IPS-18a (cell line): ENCODE results near the gene BMP8A.
"Not testable (repeated sequence)": the region's sequence is repeated elsewhere in the genome, so short reads cannot be mapped to it uniquely, and the experiment has no call there.

Experiments used
- H3K27ac ChIP-seq: one replicate; pipeline ENCODE4 v1.5.1; 2013; ENCODE audit warnings: low read length
- H3K27me3 ChIP-seq: one replicate; pipeline ENCODE4 v1.6.1; 2013; ENCODE audit warnings: mild to moderate bottlenecking, low read length; ENCODE audit not compliant: control insufficient read depth, insufficient read depth
- H3K36me3 ChIP-seq: one replicate; pipeline ENCODE4 v1.6.1; 2013; ENCODE audit warnings: low read depth, low read length; ENCODE audit not compliant: control insufficient read depth
- H3K4me1 ChIP-seq: one replicate; pipeline ENCODE4 v1.6.1; 2013; ENCODE audit warnings: low read depth, low read length; ENCODE audit not compliant: control insufficient read depth
- H3K4me3 ChIP-seq: one replicate; pipeline ENCODE4 v1.5.1; 2013; ENCODE audit warnings: low read length
- H3K9ac ChIP-seq: one replicate; pipeline ENCODE4 v1.6.1; 2013; ENCODE audit warnings: mild to moderate bottlenecking, low read length, moderate library complexity
- H3K9me3 ChIP-seq: one replicate; pipeline ENCODE4 v1.6.1; 2013; ENCODE audit warnings: low read depth, low read length; ENCODE audit not compliant: control insufficient read depth

Gene BMP8A

DNA sequence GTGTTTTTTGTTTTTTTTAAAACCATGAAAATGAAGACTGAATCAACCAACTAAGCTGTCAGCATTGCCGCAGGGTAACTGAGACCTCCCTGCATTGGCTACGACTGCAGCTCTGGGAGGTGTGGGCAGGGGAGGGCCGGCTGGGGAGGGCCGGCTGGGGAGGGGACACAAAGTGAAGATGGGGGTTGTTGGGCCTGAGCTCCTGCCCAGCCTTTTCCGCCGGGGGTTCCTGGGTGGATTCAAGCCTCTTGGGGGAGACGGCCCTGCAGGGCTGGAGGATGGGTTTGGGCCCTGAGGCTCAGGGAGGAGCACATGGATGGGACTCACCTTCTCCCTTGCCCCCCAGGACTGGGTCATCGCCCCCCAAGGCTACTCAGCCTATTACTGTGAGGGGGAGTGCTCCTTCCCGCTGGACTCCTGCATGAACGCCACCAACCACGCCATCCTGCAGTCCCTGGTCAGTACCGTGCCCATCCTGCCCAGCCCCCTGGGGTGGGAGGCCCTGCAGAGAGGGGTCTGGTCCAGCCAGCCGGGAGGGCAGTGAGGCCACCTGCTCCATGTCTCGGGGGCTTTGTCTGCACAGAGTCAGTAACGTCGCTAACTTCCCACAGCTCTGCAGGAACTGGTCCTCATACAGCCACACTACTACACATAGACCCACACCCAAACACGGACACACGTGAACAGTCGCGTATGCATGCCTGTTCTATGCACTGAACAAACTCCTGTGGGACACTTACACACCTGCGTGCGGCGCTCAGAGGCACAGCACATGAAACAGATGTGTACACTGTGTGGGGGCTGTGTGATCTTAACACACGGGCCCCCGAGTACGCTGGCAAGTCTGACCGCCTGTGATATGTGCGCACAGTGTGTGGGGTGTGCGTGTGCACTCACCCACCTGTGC, 31.5 kb downstream of the BMP8A start:
- no peaks in the 10 kb centered on the region for H3K27me3 ChIP-seq
- no peak overlapping the region for H3K4me3 ChIP-seq
- no peak overlapping the region for H3K27ac ChIP-seq
- H3K9me3 ChIP-seq: no peaks in the 10 kb centered on the region
- H3K36me3 ChIP-seq: no peaks in the 10 kb centered on the region
- no peak overlapping the region for H3K9ac ChIP-seq
- no peaks in the 10 kb centered on the region for H3K4me1 ChIP-seq

DNA sequence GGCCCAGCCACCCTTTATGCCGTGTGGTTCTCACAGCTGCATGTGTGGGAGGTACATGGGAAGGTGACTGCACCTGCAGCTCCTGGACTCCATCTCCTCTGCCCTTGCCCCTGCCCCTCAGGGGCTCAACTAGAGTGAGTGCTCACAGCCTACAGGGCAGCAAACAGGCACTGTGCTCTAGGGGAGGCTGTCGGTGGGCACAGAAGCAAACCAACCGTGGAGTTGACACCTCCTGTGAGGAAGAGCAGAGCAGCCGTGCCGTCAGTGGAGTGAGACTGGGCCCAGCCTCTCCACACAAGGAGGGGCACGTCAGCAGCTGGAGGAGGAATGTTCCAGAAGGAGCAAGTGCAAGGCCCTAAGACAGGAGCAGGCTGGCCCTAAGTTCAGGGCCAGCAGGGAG, 32.7 kb downstream of the BMP8A start:
- H3K9ac ChIP-seq: no peak overlapping the region
- H3K27me3 ChIP-seq: no peaks in the 10 kb centered on the region
- no peaks in the 10 kb centered on the region for H3K4me1 ChIP-seq
- no peak overlapping the region for H3K4me3 ChIP-seq
- H3K9me3 ChIP-seq: no peaks in the 10 kb centered on the region
- no peak overlapping the region for H3K27ac ChIP-seq
- no peaks in the 10 kb centered on the region for H3K36me3 ChIP-seq

DNA sequence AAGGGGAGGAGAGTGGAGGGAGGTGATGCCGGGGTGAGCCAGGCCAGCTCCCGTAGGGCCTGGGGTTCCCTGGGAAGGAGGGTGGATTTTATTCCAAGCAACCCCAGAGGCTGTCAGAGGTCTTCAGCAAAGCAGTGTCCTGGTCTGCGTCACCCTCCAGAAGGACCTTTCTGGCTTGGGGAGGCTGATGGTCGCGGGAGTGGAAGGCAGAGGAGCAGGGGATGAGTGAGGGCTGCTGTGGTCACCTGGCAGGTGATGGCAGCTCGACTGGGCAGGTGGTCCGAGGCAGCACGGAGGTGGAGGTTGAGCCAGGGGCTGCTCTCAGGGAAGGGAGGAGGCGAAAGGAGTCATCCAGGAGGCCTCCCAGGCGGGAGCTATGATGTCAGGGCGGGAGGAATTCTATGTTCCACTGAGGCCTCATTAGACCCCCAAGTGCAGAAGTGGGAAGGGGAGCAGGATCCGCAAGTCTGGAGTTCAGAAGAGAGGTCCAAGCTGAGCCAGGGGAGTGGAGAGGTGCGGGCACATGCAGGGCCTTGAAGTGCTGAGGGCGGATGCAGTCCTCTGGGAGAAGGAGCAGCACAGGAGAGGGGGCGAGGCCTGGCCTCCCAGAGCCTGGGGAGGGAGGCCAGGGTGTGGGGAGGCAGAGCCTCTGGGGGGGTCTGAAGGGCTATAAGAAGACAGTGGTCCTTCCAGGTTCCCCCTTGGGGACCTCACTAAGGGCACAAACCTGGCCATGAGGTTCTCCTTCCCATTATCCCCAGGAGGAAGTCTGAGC, 33.3 kb downstream of the BMP8A start:
- Histone ChIP-seq H3K27ac (no peak overlapping the region), H3K4me3 (no peak overlapping the region), H3K9me3 (no peaks in the 10 kb centered on the region), H3K36me3 (no peaks in the 10 kb centered on the region), H3K4me1 (no peaks in the 10 kb centered on the region), H3K9ac (no peak overlapping the region), H3K27me3 (no peaks in the 10 kb centered on the region)

DNA sequence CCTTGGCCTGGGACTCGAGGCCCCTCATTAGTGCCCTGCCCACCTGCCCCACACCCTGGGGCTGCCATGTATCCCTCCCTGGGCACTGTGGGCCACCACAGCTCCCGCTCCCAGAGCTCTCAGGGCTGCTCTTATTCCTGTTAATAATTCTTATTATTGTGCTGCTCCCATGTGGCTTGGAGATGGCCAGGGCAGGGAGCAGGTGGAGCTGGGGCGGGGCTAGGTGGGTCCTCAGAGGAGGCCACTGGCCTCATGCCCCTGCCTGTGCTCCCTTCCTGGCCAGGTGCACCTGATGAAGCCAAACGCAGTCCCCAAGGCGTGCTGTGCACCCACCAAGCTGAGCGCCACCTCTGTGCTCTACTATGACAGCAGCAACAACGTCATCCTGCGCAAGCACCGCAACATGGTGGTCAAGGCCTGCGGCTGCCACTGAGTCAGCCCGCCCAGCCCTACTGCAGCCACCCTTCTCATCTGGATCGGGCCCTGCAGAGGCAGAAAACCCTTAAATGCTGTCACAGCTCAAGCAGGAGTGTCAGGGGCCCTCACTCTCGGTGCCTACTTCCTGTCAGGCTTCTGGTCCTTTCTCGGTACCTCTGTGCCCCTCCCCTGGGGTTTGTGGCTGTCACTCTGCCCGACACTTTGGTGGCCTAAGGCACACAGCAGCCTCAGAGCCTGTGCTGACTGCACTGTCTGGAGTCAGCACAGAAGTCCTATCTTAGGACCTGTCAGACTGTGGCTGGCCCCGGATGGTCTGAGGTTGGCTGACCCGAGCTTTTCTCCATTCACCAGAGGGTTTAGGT, 34.1 kb downstream of the BMP8A start:
- no peaks in the 10 kb centered on the region for H3K27me3 ChIP-seq
- no peaks in the 10 kb centered on the region for H3K4me1 ChIP-seq
- H3K36me3 ChIP-seq: no peaks in the 10 kb centered on the region
- no peak overlapping the region for H3K9ac ChIP-seq
- no peaks in the 10 kb centered on the region for H3K9me3 ChIP-seq
- H3K27ac ChIP-seq: no peak overlapping the region
- no peak overlapping the region for H3K4me3 ChIP-seq

DNA sequence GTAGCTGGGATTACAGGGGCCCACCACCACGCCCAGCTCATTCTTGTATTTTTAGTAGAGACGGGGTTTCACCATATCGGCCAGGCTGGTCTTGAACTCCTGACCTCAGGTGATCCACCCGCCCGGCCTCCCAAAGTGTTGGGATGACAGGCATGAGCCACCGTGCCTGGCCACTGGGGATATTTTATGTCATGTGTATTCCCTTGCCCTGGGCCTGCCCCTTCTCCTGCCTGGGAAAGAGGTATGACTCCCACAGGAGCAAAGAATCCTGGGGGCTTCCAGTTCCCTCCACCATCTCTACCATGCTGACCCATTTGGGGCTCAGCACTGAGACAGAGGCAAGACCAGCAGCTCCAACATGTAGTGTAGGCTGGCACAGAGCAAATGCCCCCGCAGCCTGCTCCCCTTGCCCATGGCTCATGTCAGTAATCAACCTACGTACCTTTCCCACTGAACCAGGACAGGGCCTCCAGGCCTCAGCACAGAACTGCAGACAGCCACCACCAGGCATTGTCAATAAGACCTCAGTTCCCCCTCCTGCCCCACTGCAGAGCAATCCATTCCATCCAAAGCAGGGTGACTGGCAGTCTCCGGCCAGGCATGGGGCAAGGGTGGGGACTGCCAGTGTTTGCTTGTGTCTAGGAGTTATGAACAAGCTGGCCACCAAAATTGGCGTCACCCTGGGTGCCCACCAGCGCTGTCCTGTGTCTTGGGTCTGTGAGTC, 35.2 kb downstream of the BMP8A start:
- no peaks in the 10 kb centered on the region for H3K27me3 ChIP-seq
- no peak overlapping the region for H3K4me3 ChIP-seq
- no peaks in the 10 kb centered on the region for H3K9me3 ChIP-seq
- no peaks in the 10 kb centered on the region for H3K4me1 ChIP-seq
- H3K27ac ChIP-seq: no peak overlapping the region
- no peak overlapping the region for H3K9ac ChIP-seq
- no peaks in the 10 kb centered on the region for H3K36me3 ChIP-seq

DNA sequence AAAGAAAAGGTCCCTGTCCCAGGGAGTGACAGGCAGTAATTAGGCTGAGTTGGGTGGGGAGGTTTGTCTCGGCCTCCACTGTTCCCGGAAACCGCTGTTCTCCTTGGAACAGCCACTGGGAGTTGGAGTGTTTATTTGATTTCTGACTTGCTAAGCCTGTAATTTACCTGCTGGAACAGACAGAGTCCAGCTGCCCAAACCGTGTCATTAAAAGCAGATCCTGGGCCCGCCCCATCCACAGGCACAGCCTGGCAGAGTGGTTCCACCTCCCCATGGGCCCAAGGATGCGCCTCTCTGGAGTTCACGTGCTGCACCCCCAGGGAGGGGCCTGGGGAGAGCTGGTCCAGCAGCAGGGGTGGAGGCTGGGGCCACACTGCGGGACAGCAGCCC, 35.7 kb downstream of the BMP8A start:
- H3K4me1 ChIP-seq, H3K9ac ChIP-seq, H3K9me3 ChIP-seq, H3K4me3 ChIP-seq, H3K36me3 ChIP-seq, H3K27ac ChIP-seq, H3K27me3 ChIP-seq: not testable (repeated sequence)

DNA sequence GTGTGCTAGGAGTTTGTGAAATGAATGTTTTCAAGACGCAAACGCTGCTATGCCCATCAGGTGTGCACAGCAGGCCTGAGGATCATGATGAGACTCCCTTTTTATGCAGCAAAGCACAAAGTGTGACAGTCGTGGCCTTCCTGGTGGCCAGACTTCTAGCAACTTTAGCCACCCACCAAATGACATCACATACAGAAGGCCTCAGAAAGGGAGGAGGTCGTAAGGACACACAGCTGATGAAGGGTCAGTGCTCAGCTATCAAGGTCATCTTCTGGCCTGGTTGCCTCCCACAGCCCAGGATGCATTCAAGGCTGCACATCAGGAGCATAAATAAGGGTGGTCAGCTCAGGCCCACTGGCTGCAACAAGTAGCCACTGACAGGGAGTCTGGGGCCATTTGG, 36.6 kb downstream of the BMP8A start:
- H3K9me3 ChIP-seq: no peaks in the 10 kb centered on the region

DNA sequence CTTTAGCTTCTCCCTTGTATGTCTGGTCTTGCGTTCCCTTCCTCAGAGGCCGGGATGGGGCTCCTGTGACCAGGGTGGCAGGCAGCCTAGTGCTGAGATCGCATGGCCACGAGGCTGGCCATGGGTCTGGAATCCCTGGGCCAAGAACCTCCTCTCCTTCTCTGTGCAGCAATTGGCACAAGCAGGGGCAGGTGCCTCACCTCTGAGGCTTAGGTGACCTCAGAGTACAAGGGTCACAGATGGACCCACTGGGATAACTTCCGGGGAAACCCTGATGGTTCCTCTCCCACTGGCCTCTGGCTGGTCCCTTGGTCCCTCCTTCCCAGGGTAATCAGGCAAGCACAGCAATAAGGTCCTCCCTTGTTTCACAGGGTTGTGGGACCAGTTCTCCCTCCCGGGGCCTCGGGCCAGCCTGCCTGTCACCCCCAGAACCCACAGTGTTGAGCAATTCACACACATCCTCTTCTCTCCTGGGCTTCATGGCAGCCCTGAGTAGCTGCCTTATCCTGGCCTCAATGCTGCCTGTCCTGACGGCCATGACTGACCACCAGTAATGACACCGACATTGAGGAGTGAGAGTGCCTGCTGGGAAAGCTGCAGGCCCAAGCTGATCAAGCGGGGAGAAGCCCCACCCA, 38.6 kb downstream of the BMP8A start:
- Histone ChIP-seq H3K9ac (no peak overlapping the region), H3K9me3 (no peaks in the 10 kb centered on the region), H3K4me1 (no peaks in the 10 kb centered on the region), H3K4me3 (no peak overlapping the region), H3K27me3 (no peaks in the 10 kb centered on the region), H3K36me3 (no peaks in the 10 kb centered on the region), H3K27ac (no peak overlapping the region)

More for the DNA sequence above, 36.6 kb downstream of the BMP8A start:
- no peaks in the 10 kb centered on the region for H3K36me3 ChIP-seq
- no peak overlapping the region for H3K9ac ChIP-seq
- H3K27ac ChIP-seq: no peak overlapping the region
- H3K4me3 ChIP-seq: no peak overlapping the region
- H3K4me1 ChIP-seq: no peaks in the 10 kb centered on the region
- H3K27me3 ChIP-seq: no peaks in the 10 kb centered on the region

DNA sequence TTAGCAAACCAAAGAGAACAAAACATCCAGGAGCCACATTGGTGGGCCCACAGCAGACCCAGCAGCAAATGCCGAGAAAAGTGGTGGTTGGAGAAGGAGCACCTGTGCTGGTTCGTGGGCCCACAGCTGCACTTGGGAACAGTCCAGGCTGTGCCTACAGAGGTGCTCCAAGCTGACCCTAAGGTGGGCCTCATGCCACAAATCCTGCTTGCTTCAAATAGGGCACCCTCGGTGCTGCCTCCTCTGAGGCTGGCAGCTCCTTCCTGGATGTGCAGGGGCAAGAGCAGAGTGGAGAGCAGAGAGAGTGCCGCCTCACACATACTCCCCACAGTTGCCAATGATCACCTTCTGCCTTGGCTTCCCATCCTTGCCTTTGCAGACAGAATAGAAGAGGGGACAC, 40.1 kb downstream of the BMP8A start:
- no peaks in the 10 kb centered on the region for H3K4me1 ChIP-seq
- no peak overlapping the region for H3K9ac ChIP-seq
- no peaks in the 10 kb centered on the region for H3K9me3 ChIP-seq
- no peak overlapping the region for H3K4me3 ChIP-seq
- H3K36me3 ChIP-seq: no peaks in the 10 kb centered on the region
- no peak overlapping the region for H3K27ac ChIP-seq
- no peaks in the 10 kb centered on the region for H3K27me3 ChIP-seq

DNA sequence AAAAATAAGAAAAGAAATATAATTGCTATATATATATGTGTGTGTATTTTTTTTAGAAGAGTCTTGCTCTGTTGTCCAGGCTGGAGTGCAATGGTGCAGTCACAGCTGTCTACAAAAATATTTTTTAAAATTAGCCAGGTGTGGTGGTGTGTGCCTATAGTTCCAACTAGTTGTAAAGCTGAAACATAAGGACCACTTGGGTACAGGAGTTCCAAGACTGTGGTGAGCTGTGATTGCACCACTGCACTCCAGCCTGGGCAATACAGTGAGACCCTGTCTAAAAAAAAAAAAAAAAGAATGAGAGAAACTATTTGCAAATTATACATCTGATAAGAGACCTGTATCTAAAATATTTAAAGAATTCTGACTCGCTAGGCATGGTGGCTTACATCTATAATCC, 42.0 kb downstream of the BMP8A start:
- H3K4me3 ChIP-seq: no peak overlapping the region
- peaks cover 2% of the 10 kb centered on the region for H3K36me3 ChIP-seq
- no peaks in the 10 kb centered on the region for H3K27me3 ChIP-seq

More for the DNA sequence above, 42.0 kb downstream of the BMP8A start:
- H3K9me3 ChIP-seq: no peaks in the 10 kb centered on the region
- no peak overlapping the region for H3K27ac ChIP-seq
- H3K4me1 ChIP-seq: no peaks in the 10 kb centered on the region
- no peak overlapping the region for H3K9ac ChIP-seq
